Muscle of leg (tissue), 11 donors: ENCODE data around the gene LHFPL4. TPM values are rescaled to one million over a fixed set of nuclear protein-coding genes. Genes with fewer than 3 reads are reported as not detected.

Source experiments
- DNase-seq: peaks from one replicate; pipeline ENCODE4 v3.0.0; 2013
- H3K27ac ChIP-seq: one replicate; pipeline ENCODE4 v1.5.1; 2013; ENCODE audit warnings: mild to moderate bottlenecking, low read length, control low read depth
- H3K27me3 ChIP-seq: one replicate; pipeline ENCODE4 v1.6.1; 2013; ENCODE audit warnings: low read length; ENCODE audit not compliant: control insufficient read depth, insufficient read depth
- H3K36me3 ChIP-seq: one replicate; pipeline ENCODE4 v1.6.1; 2013; ENCODE audit warnings: low read length; ENCODE audit not compliant: control insufficient read depth, insufficient read depth
- H3K4me1 ChIP-seq: one replicate; pipeline ENCODE4 v1.6.1; 2013; ENCODE audit warnings: low read length; ENCODE audit not compliant: control insufficient read depth, insufficient read depth
- H3K4me3 ChIP-seq: one replicate; pipeline ENCODE4 v1.5.1; 2013; ENCODE audit warnings: low read length, control low read depth
- H3K9me3 ChIP-seq: replicated peaks from 2 replicates; pipeline ENCODE4 v1.6.1; 2013; ENCODE audit warnings: low read depth, low read length; ENCODE audit not compliant: control insufficient read depth
- WGBS: methylation state at CpG from one replicate; pipeline ENCODE4 v1.1.5; 2013; ENCODE audit warnings: missing lambda C conversion rate; ENCODE audit not compliant: insufficient coverage; 5-methylcytosine and 5-hydroxymethylcytosine counted together
- polyA plus RNA-seq, 8 donors: library from polyadenylated mRNA; unstranded; fragments of 120-200 nt; gene quantifications; one replicate each; pipeline versions ENCODE4 v1.2.1 to v1.2.3, GENCODE V29; 2013; ENCODE audit warnings: inconsistent platforms in 1 of 8, low replicate concordance in 1 of 8; ENCODE audit not compliant: insufficient read length in 8 of 8, insufficient read depth in 1 of 8
- total RNA-seq: library from RNA; stranded (reverse); fragments of 120-200 nt; gene quantifications from one replicate; pipeline ENCODE4 v1.2.4, GENCODE V29; 2013

The LHFPL4 gene
- total and polyA plus RNA-seq, 9 donors = under 0.01 to 0.19 (median 0.04) TPM; not detected in 4

DNA sequence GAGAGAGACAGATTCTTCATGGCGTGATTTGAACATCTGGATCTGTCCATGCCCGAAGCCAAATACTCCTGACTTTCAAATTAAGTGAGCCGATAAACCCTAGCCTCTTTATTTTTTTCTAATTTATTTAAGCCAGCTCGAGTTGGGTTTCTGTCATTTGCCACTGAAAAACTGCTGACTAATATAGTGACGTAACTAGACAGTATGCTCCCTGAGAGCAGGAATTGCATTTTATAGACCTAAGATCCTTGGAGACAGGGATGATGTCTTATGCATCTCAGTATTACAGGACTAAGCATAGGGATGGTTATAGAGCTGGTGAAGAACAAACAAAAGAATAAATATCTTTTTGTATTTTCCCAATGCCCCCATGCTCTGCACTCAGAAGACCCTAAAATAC, 4.6 kb downstream of the LHFPL4 start:
- DNase-seq = no peak
- Histone ChIP-seq H3K36me3 (no peaks in the 10 kb centered on the region), H3K9me3 (no peaks in the 10 kb centered on the region), H3K27ac (no peak overlapping the region), H3K4me1 (no peaks in the 10 kb centered on the region), H3K27me3 (peaks cover 20% of the 10 kb centered on the region), H3K4me3 (no peak overlapping the region)
- WGBS = 61% methylated on average over 2 of the region's 5 CpGs

DNA sequence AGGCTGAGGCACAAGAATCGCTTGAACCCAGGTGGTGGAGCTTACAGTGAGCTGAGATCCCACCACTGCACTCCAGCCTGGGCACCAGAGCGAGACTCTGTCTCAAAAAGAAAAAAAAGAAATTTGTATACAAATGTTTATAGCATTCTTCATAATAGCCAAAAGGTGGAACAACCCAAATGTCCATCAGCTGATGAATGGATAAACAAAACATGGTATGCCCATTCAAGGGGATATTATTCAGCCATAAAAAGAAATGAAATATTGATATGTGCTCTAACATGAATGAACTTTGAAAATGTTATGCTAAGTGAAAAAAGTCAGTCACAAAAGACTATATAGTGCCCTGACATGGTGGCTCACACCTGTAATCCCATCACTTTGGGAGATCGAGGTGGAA, 11.4 kb downstream of the LHFPL4 start:
- Histone ChIP-seq H3K4me3 (no peak overlapping the region), H3K27ac (no peak overlapping the region), H3K27me3 (no peaks in the 10 kb centered on the region), H3K4me1 (no peaks in the 10 kb centered on the region), H3K9me3 (no peaks in the 10 kb centered on the region), H3K36me3 (no peaks in the 10 kb centered on the region)
- WGBS = 80% methylated on average over 1 of the region's 3 CpGs
- DNase-seq = no peak

DNA sequence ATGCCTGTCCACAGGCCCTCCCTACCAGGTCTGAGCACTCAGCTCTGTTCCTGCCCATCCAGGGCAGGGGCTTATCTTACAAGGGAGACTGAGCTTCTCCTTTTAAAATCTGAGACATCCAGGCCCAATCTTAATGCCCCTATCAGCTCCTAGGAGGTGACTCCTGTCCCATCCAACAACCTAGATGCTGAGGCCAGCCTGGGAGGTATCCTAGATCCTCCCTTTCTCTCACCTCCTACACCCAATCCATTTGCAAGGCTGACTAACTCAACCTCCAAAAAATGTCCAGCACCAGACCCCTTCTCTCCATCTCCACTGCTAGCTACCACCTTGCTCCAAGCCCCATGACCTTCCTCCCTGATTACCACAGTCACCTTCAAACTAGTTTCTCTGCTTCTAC, 17.4 kb downstream of the LHFPL4 start:
- no peak overlapping the region for H3K27ac ChIP-seq
- no peaks in the 10 kb centered on the region for H3K36me3 ChIP-seq
- H3K4me3 ChIP-seq = no peak overlapping the region
- no peaks in the 10 kb centered on the region for H3K27me3 ChIP-seq
- no peak for DNase-seq
- H3K9me3 ChIP-seq = no peaks in the 10 kb centered on the region
- no peaks in the 10 kb centered on the region for H3K4me1 ChIP-seq

DNA sequence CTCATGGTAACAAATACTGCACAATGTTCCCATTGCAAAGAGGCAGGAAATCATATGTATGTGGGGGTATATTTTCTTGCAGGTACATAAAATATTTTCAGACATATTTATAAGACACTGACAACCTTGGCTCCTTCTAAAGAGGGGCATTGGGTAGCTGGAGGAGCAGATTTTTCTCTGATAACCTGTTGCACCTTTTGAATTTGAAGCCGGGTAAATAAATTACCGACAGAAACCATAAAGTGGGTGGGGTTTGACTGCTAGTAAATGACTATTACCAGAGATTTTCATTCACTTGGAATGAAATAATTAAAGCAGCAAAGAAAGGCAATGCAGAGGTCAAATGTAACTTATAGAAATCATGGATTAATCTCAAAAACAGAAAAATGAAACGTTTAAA, 19.2 kb downstream of the LHFPL4 start:
- Histone ChIP-seq H3K27me3 (no peaks in the 10 kb centered on the region), H3K27ac (no peak overlapping the region), H3K36me3 (no peaks in the 10 kb centered on the region), H3K4me3 (no peak overlapping the region), H3K9me3 (no peaks in the 10 kb centered on the region), H3K4me1 (no peaks in the 10 kb centered on the region)
- no peak for DNase-seq
- no CpG with 5 or more reads among the region's 3 CpGs for WGBS

DNA sequence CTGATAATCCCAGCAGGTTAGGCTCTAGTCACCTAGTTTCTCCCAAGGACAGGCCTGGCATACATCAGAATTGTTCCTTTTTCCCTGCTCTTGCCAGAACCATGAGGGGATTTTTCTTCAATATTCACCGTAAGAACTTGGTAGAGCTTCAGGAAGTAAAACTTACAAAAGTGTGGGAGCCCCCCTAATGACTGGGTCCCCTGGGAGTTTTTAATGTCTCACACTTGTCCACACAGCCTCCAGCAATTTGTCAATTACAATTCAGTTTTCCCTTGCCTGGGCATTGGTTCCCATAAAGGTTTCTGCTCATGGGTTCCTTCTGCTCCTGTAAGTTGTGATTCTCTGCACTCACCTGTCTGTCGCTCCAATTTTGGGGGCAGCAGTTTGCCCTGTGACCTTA, 28.5 kb downstream of the LHFPL4 start:
- no CpG with 5 or more reads among the region's 2 CpGs for WGBS
- no peak for DNase-seq

DNA sequence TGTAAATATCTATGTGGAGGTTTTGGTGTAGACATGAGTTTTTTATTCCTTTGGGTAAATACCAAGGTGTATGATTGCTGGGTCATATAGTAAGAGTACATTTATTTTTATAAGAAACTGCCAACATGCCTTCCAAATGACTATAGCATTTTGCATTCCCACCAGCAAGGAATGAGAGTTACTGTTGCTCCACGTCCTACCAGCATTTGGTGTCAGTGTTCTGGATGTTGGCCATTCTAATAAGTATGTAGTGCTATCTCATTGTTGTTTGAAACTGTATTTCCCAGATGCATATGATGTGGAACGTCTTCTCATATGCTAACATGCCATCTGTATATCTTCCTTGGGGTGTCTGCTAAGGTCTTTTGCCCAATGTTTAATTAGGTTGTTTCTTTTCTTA, 38.7 kb downstream of the LHFPL4 start:
- H3K9me3 ChIP-seq = no peaks in the 10 kb centered on the region
- H3K27me3 ChIP-seq = no peaks in the 10 kb centered on the region
- no peak overlapping the region for H3K27ac ChIP-seq
- H3K4me1 ChIP-seq = no peaks in the 10 kb centered on the region
- no peak for DNase-seq
- H3K4me3 ChIP-seq = no peak overlapping the region
- H3K36me3 ChIP-seq = no peaks in the 10 kb centered on the region
- WGBS = 17% methylated on average over 1 of the region's 2 CpGs

More for the DNA sequence above, 28.5 kb downstream of the LHFPL4 start:
- no peaks in the 10 kb centered on the region for H3K27me3 ChIP-seq
- no peaks in the 10 kb centered on the region for H3K4me1 ChIP-seq
- H3K4me3 ChIP-seq = no peak overlapping the region
- no peak overlapping the region for H3K27ac ChIP-seq
- H3K9me3 ChIP-seq = no peaks in the 10 kb centered on the region
- H3K36me3 ChIP-seq = no peaks in the 10 kb centered on the region

DNA sequence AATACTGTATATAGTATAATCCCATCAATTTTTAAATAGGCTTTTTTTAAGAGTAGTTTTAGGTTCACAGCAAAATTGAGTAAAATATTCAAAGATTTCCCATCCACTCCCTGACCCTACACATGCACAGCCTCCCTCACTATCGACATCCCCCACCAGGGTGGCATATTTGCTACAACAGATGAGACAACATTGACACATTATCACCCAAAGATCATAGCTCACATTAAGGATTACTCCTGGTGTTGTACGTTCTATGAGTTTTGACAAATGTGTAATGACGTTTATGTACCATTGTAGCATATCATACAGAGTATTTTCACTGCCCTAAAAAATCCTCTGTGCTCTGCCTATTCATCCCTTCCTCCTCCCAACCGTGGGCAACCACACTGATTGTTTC, 39.3 kb downstream of the LHFPL4 start:
- no CpG with 5 or more reads among the region's 4 CpGs for WGBS
- no peaks in the 10 kb centered on the region for H3K4me1 ChIP-seq
- H3K4me3 ChIP-seq = no peak overlapping the region
- H3K36me3 ChIP-seq = no peaks in the 10 kb centered on the region
- no peak overlapping the region for H3K27ac ChIP-seq
- no peak for DNase-seq
- H3K27me3 ChIP-seq = peaks cover 6% of the 10 kb centered on the region
- no peaks in the 10 kb centered on the region for H3K9me3 ChIP-seq

DNA sequence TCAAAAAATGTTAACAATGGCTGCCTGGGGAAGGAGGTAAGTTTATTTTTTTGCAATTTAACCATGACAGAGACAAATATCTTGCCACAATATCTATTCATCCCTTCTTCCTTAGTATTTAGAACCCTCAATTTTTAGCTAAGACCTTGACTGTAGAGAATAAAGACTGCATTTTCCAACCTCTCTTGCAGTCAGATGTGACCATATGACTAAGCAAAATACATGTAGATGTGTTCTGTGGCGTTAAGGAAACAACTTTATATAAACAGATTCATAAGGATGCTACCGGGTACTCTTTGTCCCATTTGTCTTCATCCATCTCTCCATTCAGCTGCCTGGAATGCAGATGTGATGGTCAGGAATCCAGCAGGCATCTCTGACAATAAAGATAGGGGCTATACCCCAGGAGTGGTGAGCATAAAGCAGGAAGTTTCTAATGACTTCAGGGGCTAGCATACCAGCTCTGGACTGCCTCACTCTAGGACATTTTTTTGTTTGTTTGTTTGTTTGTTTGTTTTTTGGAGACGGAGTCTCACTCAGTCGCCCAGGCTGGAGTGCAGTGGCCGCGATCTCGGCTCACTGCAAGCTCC, 41.1 kb downstream of the LHFPL4 start:
- Histone ChIP-seq H3K4me3 (no peak overlapping the region), H3K36me3 (no peaks in the 10 kb centered on the region), H3K9me3 (no peaks in the 10 kb centered on the region), H3K27ac (no peak overlapping the region), H3K27me3 (peaks cover 23% of the 10 kb centered on the region), H3K4me1 (no peaks in the 10 kb centered on the region)
- no peak for DNase-seq
- no CpG with 5 or more reads among the region's 7 CpGs for WGBS

DNA sequence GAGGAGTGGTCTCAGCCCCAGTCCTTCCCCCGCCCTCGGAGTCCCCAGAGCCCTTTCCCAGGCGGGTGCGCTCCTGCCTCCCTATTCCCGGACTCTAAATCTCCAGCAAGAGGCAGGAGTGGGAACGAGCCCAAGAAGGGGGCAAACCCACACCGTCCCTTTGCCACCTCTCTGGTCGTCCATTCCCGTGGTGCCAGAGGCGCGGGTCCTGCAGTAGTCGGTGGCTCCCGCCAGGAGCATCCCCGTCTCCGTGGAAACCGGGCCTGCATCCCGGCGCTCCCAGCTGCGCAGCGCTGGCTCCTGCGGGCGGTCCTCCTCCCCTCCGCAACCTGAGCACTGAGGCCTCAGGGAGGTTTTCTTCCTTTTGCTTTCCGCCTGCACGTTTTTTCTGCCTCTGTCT, 44.8 kb downstream of the LHFPL4 start:
- Histone ChIP-seq H3K4me3 (no peak overlapping the region), H3K27ac (no peak overlapping the region), H3K9me3 (no peaks in the 10 kb centered on the region), H3K27me3 (peaks cover 25% of the 10 kb centered on the region), H3K36me3 (no peaks in the 10 kb centered on the region), H3K4me1 (no peaks in the 10 kb centered on the region)
- 6% methylated on average over 24 of the region's 25 CpGs for WGBS
- DNase-seq = peak; percentile 42

DNA sequence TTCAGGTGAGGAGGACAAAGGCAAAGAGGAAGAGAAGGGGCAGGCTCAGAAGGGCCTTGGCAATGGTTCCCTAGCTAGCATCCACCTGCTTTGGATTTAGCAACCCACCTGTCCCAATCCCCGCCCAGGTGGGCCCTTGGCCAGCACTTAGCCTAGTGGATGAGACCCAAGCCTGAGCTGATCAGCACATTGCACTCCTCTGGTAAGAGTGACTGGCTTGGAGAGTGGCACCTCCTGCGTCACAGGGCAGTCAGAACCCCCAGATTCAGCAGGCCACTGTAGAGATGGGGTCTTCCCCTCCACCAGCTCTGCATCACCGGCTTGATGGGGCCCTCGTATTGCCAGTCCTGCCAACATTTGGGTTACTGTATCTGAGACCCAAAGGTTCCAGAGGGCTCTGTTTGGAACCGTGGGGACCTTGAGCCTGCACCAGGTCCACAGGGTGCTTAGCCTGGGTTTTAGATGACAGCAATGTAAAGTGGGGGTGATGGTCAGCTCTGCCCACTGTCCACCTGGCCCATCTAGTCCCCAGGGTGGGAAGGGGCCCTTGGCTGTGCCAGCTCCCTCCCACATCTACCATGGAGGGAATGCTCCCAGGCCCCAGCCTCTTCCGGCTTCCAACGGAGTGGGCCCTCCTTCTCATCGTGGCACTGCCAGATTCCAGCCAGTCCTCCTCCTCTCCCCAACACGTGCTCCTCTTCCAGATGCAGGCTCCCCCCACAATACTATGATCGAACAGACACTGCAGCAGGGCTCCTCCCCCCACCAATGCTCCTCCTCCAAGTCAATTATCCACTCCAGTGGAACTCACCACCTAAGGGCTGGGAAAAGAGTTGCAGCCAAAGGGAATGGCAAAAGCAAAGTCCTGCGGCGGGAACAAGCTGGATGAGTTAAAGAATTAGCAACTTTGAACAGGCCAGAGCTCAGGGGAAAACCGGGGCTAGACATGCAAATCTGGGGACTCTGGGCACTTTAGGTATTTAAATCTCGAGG, 45.7 kb downstream of the LHFPL4 start:
- H3K27me3 ChIP-seq = peaks cover 25% of the 10 kb centered on the region
- WGBS = 57% methylated on average over 11 of the region's 14 CpGs

More for the DNA sequence above, 45.7 kb downstream of the LHFPL4 start:
- no peaks in the 10 kb centered on the region for H3K36me3 ChIP-seq
- H3K4me1 ChIP-seq = no peaks in the 10 kb centered on the region
- DNase-seq = no peak
- no peaks in the 10 kb centered on the region for H3K9me3 ChIP-seq
- H3K27ac ChIP-seq = no peak overlapping the region
- no peak overlapping the region for H3K4me3 ChIP-seq
